HG03520 (cell line): Measurements from ENCODE around the gene FSTL1.

Experiments
- ATAC-seq: cut with Tn5 transposase; IDR thresholded peaks from one replicate; pipeline ENCODE4 v1.9.1; 2021; ENCODE audit warnings: mild to moderate bottlenecking, moderate library complexity; ENCODE audit not compliant: unreplicated experiment

Gene FSTL1

DNA sequence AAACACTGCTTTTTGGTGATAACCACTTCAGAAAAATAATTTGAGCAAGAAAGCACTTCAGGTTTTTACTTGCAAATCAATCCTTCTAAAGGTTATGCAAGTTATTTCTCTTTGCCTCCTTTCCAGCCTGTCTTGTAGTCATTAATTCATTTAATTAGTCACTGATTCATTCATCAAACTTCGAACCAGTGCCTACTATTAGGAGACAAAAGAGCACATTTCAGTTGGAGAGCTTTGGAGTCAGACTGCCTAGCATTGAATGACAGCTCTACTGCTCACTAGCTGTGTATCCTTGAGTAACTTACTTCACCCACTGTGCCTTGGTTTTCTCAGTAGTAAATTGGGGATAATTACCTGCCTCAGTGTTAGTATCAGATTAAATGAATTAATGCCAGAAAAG is 86.7 kb downstream of the FSTL1 start:
- no peak for ATAC-seq

DNA sequence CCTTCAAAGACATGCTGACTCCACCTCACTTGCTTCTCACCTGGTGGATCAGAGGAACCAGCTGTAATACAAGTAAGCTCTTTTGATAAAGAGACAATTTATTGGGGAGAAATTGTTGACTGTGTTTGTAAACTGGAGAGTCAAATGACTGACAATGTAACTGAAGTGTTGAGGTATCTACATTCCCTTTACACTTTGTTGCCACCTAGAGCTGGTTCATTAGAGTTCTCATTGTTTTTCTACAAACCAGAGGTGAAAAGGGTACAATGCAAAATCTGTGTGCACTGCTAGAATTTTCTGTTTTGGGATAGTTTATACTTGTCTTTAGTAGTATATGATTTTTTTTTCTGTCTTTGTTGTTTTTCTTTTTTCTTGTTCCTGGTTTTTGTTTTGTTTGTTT is 93.0 kb downstream of the FSTL1 start:
- ATAC-seq: no peak

DNA sequence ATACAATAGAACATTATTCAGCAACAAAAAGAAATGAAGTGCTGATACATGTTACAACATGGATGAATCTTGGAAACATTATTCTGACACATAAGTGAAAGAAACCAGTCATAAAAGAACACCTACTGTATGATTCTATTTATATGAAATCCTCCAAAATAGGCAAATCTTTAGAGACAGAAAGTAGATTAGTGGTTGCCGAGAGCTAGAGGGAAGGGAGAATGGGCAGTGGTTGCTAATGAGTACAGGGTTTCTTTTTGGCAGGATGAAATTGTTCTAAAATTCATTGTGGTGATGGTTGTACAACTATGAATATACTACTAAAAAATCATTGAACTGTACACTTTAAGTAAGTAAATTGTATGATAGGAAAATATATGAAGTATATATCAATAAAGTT is 95.3 kb downstream of the FSTL1 start:
- ATAC-seq: no peak

DNA sequence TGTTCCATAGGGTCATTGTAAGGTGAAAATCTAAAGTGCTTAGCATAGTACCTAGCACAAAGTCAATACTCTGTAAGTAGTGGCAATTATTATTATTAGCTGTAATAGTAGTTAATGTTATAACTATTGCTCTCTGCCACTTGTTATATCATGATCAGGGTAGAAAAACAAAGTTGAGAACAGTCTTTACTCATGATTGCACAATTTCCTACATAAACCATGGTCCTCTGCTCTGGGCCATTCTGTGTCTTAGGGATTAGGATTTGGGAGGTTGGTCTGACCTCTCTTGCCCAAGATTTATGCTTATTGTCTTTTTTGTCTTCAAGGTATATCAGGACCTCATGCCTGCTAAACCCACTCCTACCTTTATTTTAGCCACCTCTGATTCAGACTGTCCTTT is 97.3 kb downstream of the FSTL1 start:
- no peak for ATAC-seq

DNA sequence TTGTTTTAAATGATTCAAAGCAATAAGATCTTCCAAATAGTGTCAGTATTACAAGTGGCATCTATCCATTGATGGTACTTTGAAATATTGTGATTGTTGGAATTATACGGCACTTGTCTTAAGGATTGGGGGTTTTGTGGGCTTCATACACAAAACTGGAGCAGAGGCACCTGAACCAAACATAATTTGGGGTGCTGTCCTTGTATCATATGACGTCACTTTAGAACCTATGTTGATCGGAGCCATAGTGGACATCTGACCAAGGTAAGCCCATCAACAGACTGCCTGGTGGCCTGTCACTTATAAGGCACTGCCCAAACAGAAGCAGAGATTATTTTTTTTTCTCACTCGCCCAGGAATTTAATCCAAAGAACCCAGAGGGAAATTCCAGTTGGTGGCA is 98.8 kb downstream of the FSTL1 start:
- ATAC-seq: no peak

DNA sequence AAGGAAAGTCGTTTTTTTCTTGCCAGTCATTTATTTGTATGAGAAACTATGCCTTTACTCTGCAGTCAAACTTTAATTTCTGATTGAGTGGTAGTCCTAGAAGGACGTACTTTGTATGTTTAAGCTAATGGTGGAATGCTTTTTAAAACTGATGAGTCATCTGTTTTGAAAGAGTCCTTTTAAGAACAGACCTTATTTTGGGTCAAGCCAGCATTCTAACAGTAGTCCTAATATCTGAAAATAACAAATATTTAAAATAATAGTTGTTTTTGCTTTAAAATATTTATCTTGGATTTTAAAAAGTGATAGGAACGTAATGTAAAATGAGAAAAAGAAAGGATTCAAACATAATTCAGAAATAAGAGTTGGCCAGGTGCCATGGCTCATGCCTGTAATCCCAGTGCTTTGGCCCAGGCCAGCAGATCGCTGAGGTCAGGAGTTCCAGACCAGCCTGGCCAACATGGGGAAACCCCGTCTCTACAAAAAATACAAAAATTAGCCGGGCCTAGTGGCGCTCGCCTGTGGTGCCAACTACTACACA is 100.3 kb downstream of the FSTL1 start:
- ATAC-seq: no peak

DNA sequence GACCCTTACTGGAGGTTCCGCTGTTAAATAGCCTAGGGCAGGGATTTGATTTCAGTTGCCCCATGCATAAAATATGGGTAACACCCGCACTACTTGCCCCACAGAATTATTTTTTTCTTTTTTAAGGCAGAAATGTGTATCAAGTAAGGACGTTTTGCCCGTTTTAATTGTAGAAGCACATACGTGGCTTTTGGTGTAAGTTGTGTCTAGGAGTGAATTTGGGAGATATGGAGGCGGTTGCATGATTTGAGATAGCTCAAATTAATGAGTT is 101.0 kb downstream of the FSTL1 start:
- no peak for ATAC-seq

DNA sequence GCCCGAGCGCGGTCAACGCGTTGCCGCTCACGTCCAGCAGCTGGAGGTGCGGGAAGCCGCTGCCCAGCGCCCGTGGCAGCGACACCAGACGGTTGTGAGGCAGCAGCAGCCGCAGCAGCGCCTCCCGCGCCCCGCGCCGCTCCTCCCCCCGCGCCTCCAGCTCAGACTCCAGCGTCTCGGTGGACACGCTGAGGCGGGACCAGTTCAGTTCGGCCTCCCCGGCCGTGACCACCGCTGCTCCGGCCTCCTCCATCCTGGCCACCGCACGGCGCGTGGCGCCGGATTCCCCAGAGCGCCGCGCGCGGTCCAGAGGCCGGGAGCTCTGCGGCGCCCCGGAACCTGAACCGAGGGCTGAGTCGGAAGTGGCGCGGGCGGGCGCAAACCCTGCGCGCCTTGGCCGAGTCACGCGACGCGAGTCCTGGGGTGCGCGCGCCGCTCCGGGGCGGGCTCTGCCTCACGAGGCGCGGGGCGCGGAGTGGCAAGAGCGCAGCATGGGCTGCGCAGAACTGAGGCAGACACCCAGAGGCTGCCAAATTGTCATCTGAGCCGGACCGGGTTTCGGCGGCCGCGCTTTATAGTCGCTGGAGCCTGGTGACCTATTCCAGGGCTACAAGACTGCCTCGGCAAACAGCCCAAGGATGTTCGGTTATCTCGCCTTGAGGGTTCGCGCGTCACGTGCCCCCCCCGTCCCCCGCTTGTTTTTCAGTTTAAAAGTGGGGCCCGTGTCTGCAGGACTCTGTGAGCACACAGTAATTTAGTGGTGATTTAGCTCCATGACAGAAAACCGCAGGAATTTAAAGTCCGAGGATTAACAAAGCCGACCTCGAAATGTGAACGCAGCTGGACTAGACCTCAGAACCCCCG is 101.6 kb downstream of the FSTL1 start, which contains the start of gene LRRC58:
Gene LRRC58, minus strand, starts transcription at position 364 of the 864 bp plus-strand sequence. Its CDS starts 111 bp downstream, at position 253.
- ATAC-seq: peak; percentile 82

DNA sequence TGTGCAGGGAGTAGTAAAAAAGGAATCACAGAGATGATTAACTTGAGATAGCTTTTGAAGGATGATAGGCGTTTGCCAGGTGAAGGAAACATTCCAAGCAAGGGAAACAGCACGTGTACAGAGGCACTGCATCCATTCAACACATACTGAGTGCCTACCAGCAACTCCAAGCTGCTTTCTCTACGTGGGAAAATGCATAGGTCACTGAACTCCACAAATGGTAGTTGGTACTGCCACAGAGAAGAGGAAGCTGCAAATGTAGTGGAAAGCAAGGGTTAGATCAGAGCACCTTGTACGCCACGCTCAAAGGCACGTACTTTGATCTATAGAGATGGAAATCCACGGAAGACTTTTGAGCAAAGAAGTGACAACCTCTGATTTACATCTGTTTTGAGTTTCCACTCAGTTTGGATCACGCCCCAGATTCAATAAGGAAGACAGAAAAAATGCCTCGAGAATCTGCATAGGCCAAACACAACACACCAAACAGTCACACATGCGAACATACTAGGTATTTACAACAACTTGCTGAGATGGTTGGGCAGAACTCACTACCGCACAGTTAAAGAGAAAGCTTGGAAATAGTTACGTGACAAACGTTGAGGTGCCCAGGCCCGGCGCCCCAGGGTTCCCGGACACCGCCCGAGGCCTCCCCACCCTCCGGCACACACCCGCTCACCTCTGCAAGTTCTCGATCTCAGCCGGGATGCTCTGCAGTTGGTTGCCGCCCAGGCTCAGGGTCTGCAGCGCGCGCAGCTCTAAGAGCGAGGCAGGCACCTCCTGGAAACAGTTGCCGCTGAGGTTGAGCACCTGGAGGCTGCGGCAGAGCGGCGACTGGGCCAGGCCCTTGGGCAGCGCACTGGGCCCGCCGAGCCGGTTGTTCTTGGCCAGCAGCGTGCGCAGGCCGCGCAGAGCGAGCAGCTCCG is 102.5 kb downstream of the FSTL1 start:
- ATAC-seq: peak; percentile 51

DNA sequence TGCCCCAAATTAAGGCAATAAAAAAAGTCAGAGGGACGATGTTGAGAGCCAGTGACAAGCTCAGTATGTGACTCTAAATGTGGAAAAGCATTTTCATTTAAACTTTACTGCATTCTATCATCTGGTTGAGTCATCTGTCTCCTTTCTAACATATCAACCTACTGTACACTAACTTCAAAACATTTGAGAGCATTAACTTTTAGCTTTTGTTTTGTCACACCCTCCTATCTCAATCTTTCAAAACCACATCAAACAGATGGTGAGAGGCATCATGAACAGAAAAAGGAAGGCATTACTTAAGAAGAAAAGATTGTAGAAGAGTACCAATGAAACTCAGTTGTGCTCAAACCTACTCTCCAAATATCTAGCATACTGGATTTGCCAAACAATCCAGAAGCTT is 106.4 kb downstream of the FSTL1 start:
- no peak for ATAC-seq
